GM12878 (cell line): ENCODE measurements around the gene ATP5F1D. TPM values are rescaled to one million over a fixed set of nuclear protein-coding genes. Genes with fewer than 3 reads are reported as not detected.

Experiments used
- BRCA1 ChIP-seq: IDR thresholded peaks from 2 replicates; pipeline ENCODE4 v1.6.1; 2011; ENCODE audit warnings: low read depth, low read length, improper control_type of control experiment
- CHD1 ChIP-seq: IDR thresholded peaks from 2 replicates; pipeline ENCODE4 v1.6.1; 2012; ENCODE audit warnings: low read depth, low read length, improper control_type of control experiment
- EZH2 ChIP-seq: IDR thresholded peaks from 2 replicates; pipeline ENCODE4 v1.6.1; 2012; ENCODE audit warnings: low read depth, mild to moderate bottlenecking, control low read depth, inconsistent platforms, low read length, borderline replicate concordance; ENCODE audit not compliant: control insufficient read depth
- MYB ChIP-seq: fragments of 150-350 bp; IDR thresholded peaks from 2 replicates; pipeline ENCODE4 v1.6.1; 2014; ENCODE audit warnings: mild to moderate bottlenecking, low read depth, low read length, borderline replicate concordance
- MYC ChIP-seq: IDR thresholded peaks from 2 replicates; pipeline ENCODE4 v1.6.1; 2011; ENCODE audit warnings: mild to moderate bottlenecking, low read length, moderate library complexity, inconsistent platforms; ENCODE audit not compliant: insufficient read depth, insufficient replicate concordance, insufficient read length, severe bottlenecking
- NFIC ChIP-seq: IDR thresholded peaks from 2 replicates; pipeline ENCODE4 v1.6.1; 2012; ENCODE audit warnings: low read depth, mild to moderate bottlenecking, inconsistent platforms, low read length, moderate library complexity
- NR2C1 ChIP-seq: fragments of 450-650 bp; IDR thresholded peaks from 2 replicates; pipeline ENCODE4 v1.6.1; 2017; ENCODE audit warnings: antibody characterized with exemption, mild to moderate bottlenecking, moderate library complexity
- NR2C2 ChIP-seq: IDR thresholded peaks from 2 replicates; pipeline ENCODE4 v1.6.1; 2011; ENCODE audit warnings: borderline replicate concordance, low read depth; ENCODE audit not compliant: control insufficient read depth, insufficient read length
- PAX5 ChIP-seq: IDR thresholded peaks from 2 replicates; pipeline ENCODE4 v1.6.1; 2011; ENCODE audit warnings: low read depth, low read length, borderline replicate concordance
- SMAD5 ChIP-seq: IDR thresholded peaks from 2 replicates; pipeline ENCODE4 v1.6.1; 2016; ENCODE audit warnings: antibody characterized with exemption, low read depth
- SMARCA5 ChIP-seq: fragments of 450-650 bp; IDR thresholded peaks from 2 replicates; pipeline ENCODE4 v1.6.1; 2017; ENCODE audit warnings: mild to moderate bottlenecking
- SP1 ChIP-seq: IDR thresholded peaks from one replicate; pipeline ENCODE4 v1.6.1; 2011; ENCODE audit warnings: low read depth, low read length
- STAT3 ChIP-seq: IDR thresholded peaks from 2 replicates; pipeline ENCODE4 v1.6.1; 2011; ENCODE audit warnings: low read depth, low read length, improper control_type of control experiment
- TCF7 ChIP-seq: IDR thresholded peaks from 2 replicates; pipeline ENCODE4 v1.6.1; 2014; ENCODE audit warnings: antibody characterized with exemption, borderline replicate concordance
- ZNF207 ChIP-seq: fragments of 450-650 bp; IDR thresholded peaks from 2 replicates; pipeline ENCODE4 v1.6.1; 2014; ENCODE audit warnings: antibody characterized with exemption, mild to moderate bottlenecking, borderline replicate concordance
- polyA plus RNA-seq, 11 experiments: library from polyadenylated mRNA; depleted of rRNA in 4 of 11; unstranded in 6 of 11; stranded (reverse) in 5 of 11; fragments of >200 nt; fragmentation: Nextera tagmentation in 4 of 11; fragmentation: Illumina TruSeq in 1 of 11; extraction: Ambion mirVana in 4 of 11; extraction: Trizol in 1 of 11; gene quantifications; 1 replicate in 1 of 11; 2 replicates in 10 of 11; pipeline versions ENCODE4 v1.2.1 to v1.2.3, GENCODE V29; 2011 to 2016; ENCODE audit warnings: inconsistent platforms in 2 of 11, missing spikeins in 2 of 11, low read depth in 1 of 11
- total RNA-seq, 4 experiments: library from RNA; depleted of rRNA in 3 of 4; stranded (reverse); fragments of >200 nt in 3 of 4; fragmentation: Illumina TruSeq in 1 of 4; extraction: Trizol in 1 of 4; gene quantifications; 2 replicates each; pipeline versions ENCODE4 v1.2.1 to v1.2.3, GENCODE V29; 2013 to 2021
- TF ChIP-seq, protein P1 (sequence below): fragments of 450-650 bp; IDR thresholded peaks from 2 replicates; pipeline ENCODE4 v1.6.1; 2018; ENCODE audit warnings: borderline replicate concordance, mild to moderate bottlenecking; ENCODE audit not compliant: partially characterized antibody
- TF ChIP-seq, protein P2 (sequence below): fragments of 450-650 bp; IDR thresholded peaks from 2 replicates; pipeline ENCODE4 v1.6.1; 2017; ENCODE audit warnings: mild to moderate bottlenecking, moderate library complexity
- TF ChIP-seq, protein P3 (sequence below): IDR thresholded peaks from 2 replicates; pipeline ENCODE4 v1.6.1; 2011; ENCODE audit warnings: low read depth, low read length, improper control_type of control experiment, borderline replicate concordance
- TF ChIP-seq, protein P4 (sequence below): IDR thresholded peaks from 2 replicates; pipeline ENCODE4 v1.6.1; 2012; ENCODE audit warnings: low read length, inconsistent platforms
- TF ChIP-seq, protein P5 (sequence below): fragments of 450-650 bp; IDR thresholded peaks from 2 replicates; pipeline ENCODE4 v1.6.1; 2014; ENCODE audit warnings: mild to moderate bottlenecking

The ATP5F1D gene
- total and polyA plus RNA-seq, 10 of the 15 experiments (the other 5 are each of a cell fraction or from before 2014, with no cell fraction given), result 7.2 to 357 (median 49.5) TPM

- TF ChIP-seq BRCA1 (no peak), MYC (no peak), SMAD5 (no peak; the same call in 1 of the 2 replicates), SP1 (no peak), NFIC (no peak), EZH2 (no peak), CHD1 (no peak), PAX5 (no peak), MYB (no peak), NR2C1 (peak; percentile 32; the same call in 1 of the 2 replicates), NR2C2 (no peak), TCF7 (no peak), SMARCA5 (peak; percentile 86), STAT3 (no peak), ZNF207 (no peak)
- TF ChIP-seq, protein P1, sequence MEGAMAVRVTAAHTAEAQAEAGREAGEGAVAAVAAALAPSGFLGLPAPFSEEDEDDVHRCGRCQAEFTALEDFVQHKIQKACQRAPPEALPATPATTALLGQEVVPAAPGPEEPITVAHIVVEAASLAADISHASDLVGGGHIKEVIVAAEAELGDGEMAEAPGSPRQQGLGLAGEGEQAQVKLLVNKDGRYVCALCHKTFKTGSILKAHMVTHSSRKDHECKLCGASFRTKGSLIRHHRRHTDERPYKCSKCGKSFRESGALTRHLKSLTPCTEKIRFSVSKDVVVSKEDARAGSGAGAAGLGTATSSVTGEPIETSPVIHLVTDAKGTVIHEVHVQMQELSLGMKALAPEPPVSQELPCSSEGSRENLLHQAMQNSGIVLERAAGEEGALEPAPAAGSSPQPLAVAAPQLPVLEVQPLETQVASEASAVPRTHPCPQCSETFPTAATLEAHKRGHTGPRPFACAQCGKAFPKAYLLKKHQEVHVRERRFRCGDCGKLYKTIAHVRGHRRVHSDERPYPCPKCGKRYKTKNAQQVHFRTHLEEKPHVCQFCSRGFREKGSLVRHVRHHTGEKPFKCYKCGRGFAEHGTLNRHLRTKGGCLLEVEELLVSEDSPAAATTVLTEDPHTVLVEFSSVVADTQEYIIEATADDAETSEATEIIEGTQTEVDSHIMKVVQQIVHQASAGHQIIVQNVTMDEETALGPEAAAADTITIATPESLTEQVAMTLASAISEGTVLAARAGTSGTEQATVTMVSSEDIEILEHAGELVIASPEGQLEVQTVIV, result no peak
- TF ChIP-seq, protein P2, sequence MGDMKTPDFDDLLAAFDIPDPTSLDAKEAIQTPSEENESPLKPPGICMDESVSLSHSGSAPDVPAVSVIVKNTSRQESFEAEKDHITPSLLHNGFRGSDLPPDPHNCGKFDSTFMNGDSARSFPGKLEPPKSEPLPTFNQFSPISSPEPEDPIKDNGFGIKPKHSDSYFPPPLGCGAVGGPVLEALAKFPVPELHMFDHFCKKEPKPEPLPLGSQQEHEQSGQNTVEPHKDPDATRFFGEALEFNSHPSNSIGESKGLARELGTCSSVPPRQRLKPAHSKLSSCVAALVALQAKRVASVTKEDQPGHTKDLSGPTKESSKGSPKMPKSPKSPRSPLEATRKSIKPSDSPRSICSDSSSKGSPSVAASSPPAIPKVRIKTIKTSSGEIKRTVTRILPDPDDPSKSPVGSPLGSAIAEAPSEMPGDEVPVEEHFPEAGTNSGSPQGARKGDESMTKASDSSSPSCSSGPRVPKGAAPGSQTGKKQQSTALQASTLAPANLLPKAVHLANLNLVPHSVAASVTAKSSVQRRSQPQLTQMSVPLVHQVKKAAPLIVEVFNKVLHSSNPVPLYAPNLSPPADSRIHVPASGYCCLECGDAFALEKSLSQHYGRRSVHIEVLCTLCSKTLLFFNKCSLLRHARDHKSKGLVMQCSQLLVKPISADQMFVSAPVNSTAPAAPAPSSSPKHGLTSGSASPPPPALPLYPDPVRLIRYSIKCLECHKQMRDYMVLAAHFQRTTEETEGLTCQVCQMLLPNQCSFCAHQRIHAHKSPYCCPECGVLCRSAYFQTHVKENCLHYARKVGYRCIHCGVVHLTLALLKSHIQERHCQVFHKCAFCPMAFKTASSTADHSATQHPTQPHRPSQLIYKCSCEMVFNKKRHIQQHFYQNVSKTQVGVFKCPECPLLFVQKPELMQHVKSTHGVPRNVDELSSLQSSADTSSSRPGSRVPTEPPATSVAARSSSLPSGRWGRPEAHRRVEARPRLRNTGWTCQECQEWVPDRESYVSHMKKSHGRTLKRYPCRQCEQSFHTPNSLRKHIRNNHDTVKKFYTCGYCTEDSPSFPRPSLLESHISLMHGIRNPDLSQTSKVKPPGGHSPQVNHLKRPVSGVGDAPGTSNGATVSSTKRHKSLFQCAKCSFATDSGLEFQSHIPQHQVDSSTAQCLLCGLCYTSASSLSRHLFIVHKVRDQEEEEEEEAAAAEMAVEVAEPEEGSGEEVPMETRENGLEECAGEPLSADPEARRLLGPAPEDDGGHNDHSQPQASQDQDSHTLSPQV, result peak; percentile 53; the same call in 1 of the 2 replicates
- TF ChIP-seq, protein P3, sequence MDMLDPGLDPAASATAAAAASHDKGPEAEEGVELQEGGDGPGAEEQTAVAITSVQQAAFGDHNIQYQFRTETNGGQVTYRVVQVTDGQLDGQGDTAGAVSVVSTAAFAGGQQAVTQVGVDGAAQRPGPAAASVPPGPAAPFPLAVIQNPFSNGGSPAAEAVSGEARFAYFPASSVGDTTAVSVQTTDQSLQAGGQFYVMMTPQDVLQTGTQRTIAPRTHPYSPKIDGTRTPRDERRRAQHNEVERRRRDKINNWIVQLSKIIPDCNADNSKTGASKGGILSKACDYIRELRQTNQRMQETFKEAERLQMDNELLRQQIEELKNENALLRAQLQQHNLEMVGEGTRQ, result no peak
- TF ChIP-seq, protein P4, sequence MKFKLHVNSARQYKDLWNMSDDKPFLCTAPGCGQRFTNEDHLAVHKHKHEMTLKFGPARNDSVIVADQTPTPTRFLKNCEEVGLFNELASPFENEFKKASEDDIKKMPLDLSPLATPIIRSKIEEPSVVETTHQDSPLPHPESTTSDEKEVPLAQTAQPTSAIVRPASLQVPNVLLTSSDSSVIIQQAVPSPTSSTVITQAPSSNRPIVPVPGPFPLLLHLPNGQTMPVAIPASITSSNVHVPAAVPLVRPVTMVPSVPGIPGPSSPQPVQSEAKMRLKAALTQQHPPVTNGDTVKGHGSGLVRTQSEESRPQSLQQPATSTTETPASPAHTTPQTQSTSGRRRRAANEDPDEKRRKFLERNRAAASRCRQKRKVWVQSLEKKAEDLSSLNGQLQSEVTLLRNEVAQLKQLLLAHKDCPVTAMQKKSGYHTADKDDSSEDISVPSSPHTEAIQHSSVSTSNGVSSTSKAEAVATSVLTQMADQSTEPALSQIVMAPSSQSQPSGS, result no peak
- TF ChIP-seq, protein P5, sequence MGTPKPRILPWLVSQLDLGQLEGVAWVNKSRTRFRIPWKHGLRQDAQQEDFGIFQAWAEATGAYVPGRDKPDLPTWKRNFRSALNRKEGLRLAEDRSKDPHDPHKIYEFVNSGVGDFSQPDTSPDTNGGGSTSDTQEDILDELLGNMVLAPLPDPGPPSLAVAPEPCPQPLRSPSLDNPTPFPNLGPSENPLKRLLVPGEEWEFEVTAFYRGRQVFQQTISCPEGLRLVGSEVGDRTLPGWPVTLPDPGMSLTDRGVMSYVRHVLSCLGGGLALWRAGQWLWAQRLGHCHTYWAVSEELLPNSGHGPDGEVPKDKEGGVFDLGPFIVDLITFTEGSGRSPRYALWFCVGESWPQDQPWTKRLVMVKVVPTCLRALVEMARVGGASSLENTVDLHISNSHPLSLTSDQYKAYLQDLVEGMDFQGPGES, result no peak; the same call in 1 of the 2 replicates
Observed at GRCh38 chr19:1248786-1249297, 7.3 kb downstream of the ATP5F1D start (continued).
